Retinal pigment epithelial cell (primary cell): ENCODE data around the gene SLX1B.
"Not testable (repeated sequence)": the region's sequence is repeated elsewhere in the genome, so short reads cannot be mapped to it uniquely, and the experiment has no call there.

Experiments used
- DNase-seq: peaks from one replicate; pipeline ENCODE4 v3.0.0-alpha.2; 2010; ENCODE audit warnings: low read depth
- H3K4me3 ChIP-seq: 2 replicates; pipeline ENCODE4 v1.5.1; 2011; ENCODE audit warnings: mild to moderate bottlenecking, low read length, control low read depth, moderate library complexity

Gene SLX1B

GRCh38 chr16:29454269-29454668 lies at the start of gene SLX1B, which contains the start of gene BOLA2:
TSS of gene SLX1B (plus strand) at chr16:29454533.
TSS of gene BOLA2 (minus strand) at chr16:29454351. CDS start at chr16:29454253, 98 bp downstream.
- DNase-seq, H3K4me3 ChIP-seq: not testable (repeated sequence)

GRCh38 chr16:29405249-29405648 lies 49.1 kb upstream of the SLX1B start:
- not testable (repeated sequence) for H3K4me3 ChIP-seq
- DNase-seq: peak; percentile 84

GRCh38 chr16:29423587-29423986 lies 30.7 kb upstream of the SLX1B start:
- DNase-seq: not testable (repeated sequence)

GRCh38 chr16:29425390-29425789 lies 28.9 kb upstream of the SLX1B start:
- DNase-seq, H3K4me3 ChIP-seq: not testable (repeated sequence)

More at GRCh38 chr16:29423587-29423986, 30.7 kb upstream of the SLX1B start:
- not testable (repeated sequence) for H3K4me3 ChIP-seq

- DNase-seq, H3K4me3 ChIP-seq: not testable (repeated sequence)
These were observed 579 bp upstream of the SLX1B start for GRCh38 chr16:29453754-29454153.

GRCh38 chr16:29454828-29455227 lies 495 bp downstream of the SLX1B start:
- not testable (repeated sequence) for H3K4me3 ChIP-seq, DNase-seq

- H3K4me3 ChIP-seq, DNase-seq: not testable (repeated sequence)
These were observed 3.3 kb downstream of the SLX1B start for GRCh38 chr16:29457660-29458059.

- H3K4me3 ChIP-seq, DNase-seq: not testable (repeated sequence)
These were observed 5.6 kb downstream of the SLX1B start, which contains the start of gene SULT1A4 for GRCh38 chr16:29459706-29460646. TSS of gene SULT1A4 (plus strand) at chr16:29459913. CDS start at chr16:29461386, 1,473 bp downstream.

GRCh38 chr16:29460647-29461030 lies 6.3 kb downstream of the SLX1B start:
- not testable (repeated sequence) for DNase-seq

GRCh38 chr16:29465985-29466824 lies 11.9 kb downstream of the SLX1B start:
- H3K4me3 ChIP-seq, DNase-seq: not testable (repeated sequence)

More at GRCh38 chr16:29460647-29461030, 6.3 kb downstream of the SLX1B start:
- H3K4me3 ChIP-seq: not testable (repeated sequence)

- not testable (repeated sequence) for DNase-seq, H3K4me3 ChIP-seq
These were observed 12.6 kb downstream of the SLX1B start for GRCh38 chr16:29466904-29467303.

- not testable (repeated sequence) for DNase-seq, H3K4me3 ChIP-seq
These were observed 13.5 kb downstream of the SLX1B start for GRCh38 chr16:29467654-29468366.

- not testable (repeated sequence) for DNase-seq, H3K4me3 ChIP-seq
These were observed 15.3 kb downstream of the SLX1B start for GRCh38 chr16:29469660-29470059.

- DNase-seq, H3K4me3 ChIP-seq: not testable (repeated sequence)
These were observed 17.7 kb downstream of the SLX1B start for GRCh38 chr16:29472065-29472464.

- not testable (repeated sequence) for H3K4me3 ChIP-seq, DNase-seq
These were observed 27.9 kb downstream of the SLX1B start for GRCh38 chr16:29482276-29482675.

- DNase-seq, H3K4me3 ChIP-seq: not testable (repeated sequence)
These were observed 52.0 kb downstream of the SLX1B start, which contains the start of gene NPIPB12 for GRCh38 chr16:29506308-29506707. TSS of gene NPIPB12 (minus strand) at chr16:29506408.
